Endothelial cell of umbilical vein (primary cell): ENCODE data around the gene MTMR3. TPM values are rescaled to one million over a fixed set of nuclear protein-coding genes. Genes with fewer than 3 reads are reported as not detected.
"Not testable (repeated sequence)": the region's sequence is repeated elsewhere in the genome, so short reads cannot be mapped to it uniquely, and the experiment has no call there.

ENCODE experiments used
- BruUV-seq: library from RNA; stranded (reverse); fragments of 400-500 nt; replicated peaks from 2 replicates; lab custom pipeline; 2021; lab: Mats Ljungman, UMichigan
- CTCF ChIA-PET: fragments of 300-600, 350-600 bp; sonication (Branson Sonifier 250); formaldehyde crosslinking; loops from one replicate; lab custom pipeline; 2021; ENCODE audit warnings: antibody characterized with exemption, inconsistent platforms; lab: Charles Lee
- POLR2A ChIA-PET: fragments of 300-600, 350-600 bp; sonication (Branson Sonifier 250); formaldehyde crosslinking; loops from one replicate; lab custom pipeline; 2021; ENCODE audit warnings: antibody characterized with exemption, inconsistent platforms; lab: Charles Lee
- DNase-seq: peaks from one replicate; pipeline ENCODE4 v3.0.0-alpha.2; 2011; ENCODE audit warnings: low read depth, low spot score
- FAIRE-seq: peaks from 2 replicates; lab custom pipeline; 2011; peaks lifted over from hg19 to GRCh38; lab: Jason Lieb, UNC
- H2AFZ ChIP-seq: 2 replicates; pipeline ENCODE4 v1.6.0; 2012; ENCODE audit warnings: low read depth, low read length, control low read depth, inconsistent platforms
- H3K27ac ChIP-seq: 2 replicates; pipeline ENCODE4 v1.5.1; 2011; ENCODE audit warnings: low read depth, mild to moderate bottlenecking, control low read depth, low read length, moderate library complexity; ENCODE audit not compliant: insufficient read depth
- H3K27me3 ChIP-seq, 2 experiments: 2 replicates each; pipeline versions ENCODE4 v1.6.0 to v1.6.1; 2011; ENCODE audit warnings: low read length in 2 of 2, mixed read lengths in 1 of 2; ENCODE audit not compliant: control insufficient read depth in 2 of 2, insufficient read depth in 2 of 2
- H3K36me3 ChIP-seq, 2 experiments: 2 replicates in 1 of 2; 3 replicates in 1 of 2; pipeline ENCODE4 v1.5.1; 2011; ENCODE audit warnings: low read length in 2 of 2, mild to moderate bottlenecking in 1 of 2, moderate library complexity in 1 of 2; ENCODE audit not compliant: control insufficient read depth in 2 of 2, insufficient read depth in 2 of 2; ENCODE audit errors: extremely low read depth in 1 of 2
- H3K4me1 ChIP-seq: 3 replicates; pipeline ENCODE4 v1.5.1; 2011; ENCODE audit warnings: mild to moderate bottlenecking, low read length; ENCODE audit not compliant: control insufficient read depth, insufficient read depth; ENCODE audit errors: extremely low read depth
- H3K4me2 ChIP-seq: 2 replicates; pipeline ENCODE4 v1.6.1; 2011; ENCODE audit warnings: low read length, control low read depth, mixed read lengths; ENCODE audit not compliant: insufficient read depth
- H3K4me3 ChIP-seq, 3 experiments: fragments of 200-600 bp in 1 of 3; sonication (generic), shearing (Covaris generic) in 1 of 3; replicated peaks in 1 of 3; 2 replicates each; pipeline ENCODE4 v1.5.1; 2011 to 2016; ENCODE audit warnings: control low read depth in 3 of 3, low read length in 3 of 3, mild to moderate bottlenecking in 2 of 3, inconsistent platforms in 1 of 3, low read depth in 1 of 3, moderate library complexity in 1 of 3; ENCODE audit not compliant: insufficient read depth in 1 of 3
- H3K79me2 ChIP-seq: 2 replicates; pipeline ENCODE4 v1.6.0; 2012; ENCODE audit warnings: low read length, inconsistent platforms; ENCODE audit not compliant: control insufficient read depth, insufficient read depth
- H3K9ac ChIP-seq: replicated peaks from 2 replicates; pipeline ENCODE3; 2011; ENCODE audit warnings: low read length, control low read depth; ENCODE audit not compliant: insufficient read depth; ENCODE audit errors: extremely low read depth
- H3K9me1 ChIP-seq: replicated peaks from 3 replicates; pipeline ENCODE4 v1.6.0; 2011; ENCODE audit warnings: mild to moderate bottlenecking, low read length; ENCODE audit not compliant: control insufficient read depth, insufficient read depth; ENCODE audit errors: extremely low read depth
- H3K9me3 ChIP-seq: replicated peaks from 2 replicates; pipeline ENCODE4 v1.5.1; 2012; ENCODE audit warnings: low read length, inconsistent platforms; ENCODE audit not compliant: control insufficient read depth, insufficient read depth
- H4K20me1 ChIP-seq: replicated peaks from 2 replicates; pipeline ENCODE3; 2011; ENCODE audit warnings: mild to moderate bottlenecking, low read length; ENCODE audit not compliant: control insufficient read depth, insufficient read depth; ENCODE audit errors: extremely low read depth
- CTCF ChIP-seq, 2 donors: IDR thresholded peaks; 1 replicate in 1 of 2; 2 replicates in 1 of 2; pipeline ENCODE4 v1.5.1; 2011; ENCODE audit warnings: low read length in 2 of 2, mild to moderate bottlenecking in 2 of 2, moderate library complexity in 2 of 2, control low read depth in 1 of 2, inconsistent platforms in 1 of 2, low read depth in 1 of 2; ENCODE audit not compliant: insufficient read depth in 1 of 2; ENCODE audit errors: extremely low read depth in 1 of 2
- EZH2 ChIP-seq: IDR thresholded peaks from 2 replicates; pipeline ENCODE4 v1.6.1; 2012; ENCODE audit warnings: borderline replicate concordance, low read depth, mild to moderate bottlenecking, moderate library complexity, low read length, inconsistent platforms; ENCODE audit not compliant: severe bottlenecking
- FOS ChIP-seq: IDR thresholded peaks from 2 replicates; pipeline ENCODE4 v1.6.1; 2011; ENCODE audit warnings: mild to moderate bottlenecking, low read length, moderate library complexity, borderline replicate concordance; ENCODE audit not compliant: insufficient read depth
- GATA2 ChIP-seq: IDR thresholded peaks from 2 replicates; pipeline ENCODE4 v1.7.0; 2011; ENCODE audit warnings: low read depth, mild to moderate bottlenecking, moderate library complexity, mixed read lengths, low read length; ENCODE audit not compliant: insufficient read length, insufficient read depth
- JUN ChIP-seq: IDR thresholded peaks from 2 replicates; pipeline ENCODE4 v1.6.1; 2011; ENCODE audit warnings: borderline replicate concordance, low read depth; ENCODE audit not compliant: insufficient read length, insufficient read depth
- MAX ChIP-seq: IDR thresholded peaks from 2 replicates; pipeline ENCODE4 v1.6.1; 2011; ENCODE audit not compliant: insufficient read depth, insufficient read length
- POLR2A ChIP-seq: IDR thresholded peaks from 2 replicates; pipeline ENCODE4 v1.6.1; 2012; ENCODE audit warnings: low read depth, mild to moderate bottlenecking, control low read depth, low read length
- POLR2AphosphoS5 ChIP-seq: IDR thresholded peaks from 2 replicates; pipeline ENCODE4 v1.6.1; 2012; ENCODE audit warnings: low read depth, mild to moderate bottlenecking, control low read depth, low read length, moderate library complexity; ENCODE audit not compliant: insufficient read depth
- dilution Hi-C: fragments of 300-500 bp; cut with MboI; formaldehyde crosslinking; loops from one replicate; pipeline ENCODE4 v1.15.0; 2019; ENCODE audit warnings: low sequenced_read_pairs; ENCODE audit not compliant: extremely low pct_ligation_motif_present
- intact Hi-C: fragments of 100-400 bp; cut with micrococcal nuclease; formaldehyde crosslinking; loops from one replicate; pipeline ENCODE4 v1.10.0; 2022
- polyA plus RNA-seq, 4 experiments: library from polyadenylated mRNA; depleted of rRNA in 3 of 4; stranded (reverse) in 3 of 4; unstranded in 1 of 4; fragments of >200 nt; gene quantifications; 2 replicates each; pipeline versions ENCODE4 v1.2.1 to v1.2.3, GENCODE V29; 2011 to 2012; ENCODE audit warnings: missing spikeins in 1 of 4
- total RNA-seq: library from RNA; stranded (reverse); gene quantifications from 2 replicates; pipeline ENCODE4 v1.2.3, GENCODE V29; 2021

Gene MTMR3
- total and polyA plus RNA-seq, 2 donors (not counting 3 experiments of a cell fraction or from before 2014, with no cell fraction given) = 30.1 to 36.5 TPM

GRCh38 chr22:29834046-29834445, 48.9 kb upstream of the MTMR3 start:
- H3K79me2 ChIP-seq = peaks cover 14% of the 10 kb centered on the region

GRCh38 chr22:29836791-29837370, 46.1 kb upstream of the MTMR3 start:
- DNase-seq, H3K9me3 ChIP-seq, H3K27ac ChIP-seq, dilution Hi-C loops, H3K9me1 ChIP-seq, BruUV-seq, POLR2A ChIA-PET, FAIRE-seq, H2AFZ ChIP-seq, H3K36me3 ChIP-seq, H4K20me1 ChIP-seq, H3K9ac ChIP-seq, H3K27me3 ChIP-seq: not testable (repeated sequence)
- Histone ChIP-seq H3K4me1 (peaks cover 15% of the 10 kb centered on the region), H3K4me2 (peak overlapping the region; percentile 96), H3K79me2 (peaks cover 14% of the 10 kb centered on the region), H3K4me3 (peak overlapping the region in 1 of 3 experiments; percentile 92)
- intact Hi-C loops = loop anchor here (5.0 kb wide), 1 partner anchor 155 kb away; no protein-coding TSS in a partner anchor
- CTCF ChIA-PET = interaction anchor here (1.9 kb wide), 1 partner anchor 168 kb away, joined by 7 read pairs; no protein-coding TSS in a partner anchor

More at GRCh38 chr22:29834046-29834445, 48.9 kb upstream of the MTMR3 start:
- H3K36me3 ChIP-seq = peaks cover 2 to 8% of the 10 kb centered on the region in 2 experiments
- no peak for FAIRE-seq
- ChIA-PET CTCF (no interaction called here), POLR2A (no interaction called here)
- no peak overlapping the region for H3K9ac ChIP-seq
- H3K27me3 ChIP-seq = no peaks in the 10 kb centered on the region
- no peaks in the 10 kb centered on the region for H4K20me1 ChIP-seq
- BruUV-seq = no TSS peak
- no peaks in the 10 kb centered on the region for H3K9me1 ChIP-seq
- H2AFZ ChIP-seq = no peak overlapping the region
- TF ChIP-seq FOS (no peak), MAX (no peak), CTCF (IDR thresholded peaks at IDR 0.05; ENCODE audit: extremely low read depth in 1 of 2, insufficient read depth in 1 of 2, low read depth in 1 of 2, low read length in 2 of 2) (no peak), EZH2 (no peak), GATA2 (no peak), POLR2A (no peak), JUN (no peak), POLR2AphosphoS5 (no peak)
- H3K4me1 ChIP-seq = peaks cover 15% of the 10 kb centered on the region
- H3K27ac ChIP-seq = no peak overlapping the region
- no peaks in the 10 kb centered on the region for H3K9me3 ChIP-seq
- intact Hi-C loops = no loop called here
- no peak for DNase-seq
- dilution Hi-C loops = no loop called here
- no peak overlapping the region for H3K4me3 ChIP-seq
- no peak overlapping the region for H3K4me2 ChIP-seq
